H1 (cell line): ENCODE results near the gene GNG14. TPM values are rescaled to one million over a fixed set of nuclear protein-coding genes. Genes with fewer than 3 reads are reported as not detected.

Source experiments
- CTCF ChIA-PET: fragments of 300-600 bp; sonication (Branson Sonifier 250); formaldehyde crosslinking; loops from one replicate; lab custom pipeline; 2021; ENCODE audit not compliant: partially characterized antibody; lab: Charles Lee
- POLR2A ChIA-PET: fragments of 300-600 bp; sonication (Branson Sonifier 250); formaldehyde crosslinking; loops from one replicate; lab custom pipeline; 2021; ENCODE audit warnings: inconsistent platforms; ENCODE audit not compliant: partially characterized antibody; lab: Charles Lee
- DNase-seq, 2 experiments: peaks; one replicate each; pipeline versions ENCODE4 v3.0.0 to v3.0.0-alpha.2; 2010 to 2022; ENCODE audit warnings: low spot score in 2 of 2, low read depth in 1 of 2, mixed read lengths in 1 of 2
- FAIRE-seq: peaks from 2 replicates; lab custom pipeline; 2011; peaks lifted over from hg19 to GRCh38; lab: Jason Lieb, UNC
- H2AFZ ChIP-seq: 2 replicates; pipeline ENCODE4 v1.8.1; 2012; ENCODE audit warnings: low read length, inconsistent platforms
- H2AK5ac ChIP-seq: 2 replicates; pipeline ENCODE4 v1.6.1; 2013; ENCODE audit warnings: low read depth, low read length
- H2BK120ac ChIP-seq: replicated peaks from 2 replicates; pipeline ENCODE3; 2013; ENCODE audit warnings: low read depth, low read length, inconsistent platforms
- H2BK12ac ChIP-seq: 2 replicates; pipeline ENCODE4 v1.6.1; 2013; ENCODE audit warnings: low read depth, low read length
- H2BK15ac ChIP-seq: 2 replicates; pipeline ENCODE4 v1.6.1; 2013; ENCODE audit warnings: low read length
- H2BK20ac ChIP-seq: 2 replicates; pipeline ENCODE4 v1.6.1; 2013; ENCODE audit warnings: low read length
- H2BK5ac ChIP-seq: 2 replicates; pipeline ENCODE4 v1.6.1; 2013; ENCODE audit warnings: low read depth, low read length
- H3K14ac ChIP-seq: 2 replicates; pipeline ENCODE4 v1.6.1; 2013; ENCODE audit warnings: inconsistent platforms; ENCODE audit not compliant: insufficient read length
- H3K18ac ChIP-seq: 2 replicates; pipeline ENCODE4 v1.6.1; 2013; ENCODE audit warnings: low read length; ENCODE audit errors: extremely low read depth
- H3K23ac ChIP-seq: 2 replicates; pipeline ENCODE4 v1.6.1; 2013; ENCODE audit warnings: inconsistent platforms; ENCODE audit not compliant: insufficient read length
- H3K23me2 ChIP-seq: 2 replicates; pipeline ENCODE4 v1.6.1; 2013; ENCODE audit warnings: low read depth, low read length
- H3K27ac ChIP-seq: 2 replicates; pipeline ENCODE4 v1.6.1; 2011; ENCODE audit warnings: low read depth, low read length, inconsistent platforms
- H3K27me3 ChIP-seq, 4 experiments: replicated peaks in 1 of 4; 1 replicate in 1 of 4; 2 replicates in 3 of 4; pipeline versions ENCODE4 v1.6.1 to v1.8.1; 2011 to 2013; ENCODE audit warnings: low read length in 3 of 4, mild to moderate bottlenecking in 3 of 4, inconsistent platforms in 2 of 4, mixed read lengths in 2 of 4, moderate library complexity in 1 of 4; ENCODE audit not compliant: control insufficient read depth in 3 of 4, insufficient read depth in 3 of 4; ENCODE audit errors: extremely low read depth in 1 of 4
- H3K36me3 ChIP-seq, 4 experiments: 2 replicates each; pipeline versions ENCODE4 v1.6.1 to v1.8.1; 2011 to 2013; ENCODE audit warnings: mild to moderate bottlenecking in 4 of 4, low read length in 3 of 4, moderate library complexity in 2 of 4, control low read depth in 1 of 4, inconsistent platforms in 1 of 4; ENCODE audit not compliant: insufficient read depth in 4 of 4, control insufficient read depth in 2 of 4
- H3K4ac ChIP-seq: replicated peaks from 2 replicates; pipeline ENCODE3; 2013; ENCODE audit warnings: low read length, low read depth, mixed read lengths, inconsistent platforms; ENCODE audit not compliant: insufficient read length
- H3K4me1 ChIP-seq, 4 experiments: replicated peaks in 1 of 4; 1 replicate in 1 of 4; 2 replicates in 3 of 4; pipeline versions ENCODE4 v1.6.1 to v1.8.1; 2011 to 2013; ENCODE audit warnings: low read length in 3 of 4, inconsistent platforms in 2 of 4, mixed read lengths in 1 of 4; ENCODE audit not compliant: insufficient read depth in 4 of 4, control insufficient read depth in 3 of 4
- H3K4me2 ChIP-seq, 2 experiments: 2 replicates each; pipeline versions ENCODE4 v1.6.1 to v1.8.1; 2011 to 2013; ENCODE audit warnings: low read depth in 2 of 2, low read length in 2 of 2, control low read depth in 1 of 2, inconsistent platforms in 1 of 2, mild to moderate bottlenecking in 1 of 2; ENCODE audit not compliant: insufficient read depth in 1 of 2
- H3K4me3 ChIP-seq, 4 experiments: fragments of 200-600, 300-600 bp in 1 of 4; sonication (generic), shearing (Covaris generic), sonication (Bioruptor Twin) in 1 of 4; 2 replicates each; pipeline versions ENCODE4 v1.5.1 to v1.8.1; 2011 to 2016; ENCODE audit warnings: low read length in 4 of 4, low read depth in 3 of 4, control low read depth in 2 of 4, inconsistent platforms in 2 of 4, mild to moderate bottlenecking in 2 of 4, mixed read lengths in 1 of 4, moderate library complexity in 1 of 4; ENCODE audit not compliant: insufficient read depth in 2 of 4; ENCODE audit errors: extremely low read depth in 1 of 4
- H3K56ac ChIP-seq: replicated peaks from 2 replicates; pipeline ENCODE3; 2013; ENCODE audit warnings: low read depth, mild to moderate bottlenecking, mixed read lengths, low read length, inconsistent platforms; ENCODE audit not compliant: insufficient read length
- H3K79me1 ChIP-seq: 2 replicates; pipeline ENCODE4 v1.6.1; 2013; ENCODE audit warnings: low read depth, low read length, control low read depth
- H3K79me2 ChIP-seq, 2 experiments: 2 replicates each; pipeline versions ENCODE4 v1.6.1 to v1.8.1; 2012 to 2013; ENCODE audit warnings: low read length in 2 of 2, mild to moderate bottlenecking in 2 of 2, inconsistent platforms in 1 of 2; ENCODE audit not compliant: insufficient read depth in 2 of 2, control insufficient read depth in 1 of 2
- H3K9ac ChIP-seq, 4 experiments: replicated peaks in 1 of 4; 1 replicate in 1 of 4; 2 replicates in 3 of 4; pipeline versions ENCODE4 v1.6.1 to v1.8.1; 2011 to 2013; ENCODE audit warnings: low read depth in 3 of 4, low read length in 3 of 4, control low read depth in 2 of 4, mild to moderate bottlenecking in 2 of 4, moderate library complexity in 2 of 4, inconsistent platforms in 1 of 4; ENCODE audit errors: extremely low read depth in 1 of 4
- H3K9me3 ChIP-seq, 2 experiments: 2 replicates each; pipeline versions ENCODE4 v1.6.1 to v1.8.1; 2012 to 2013; ENCODE audit warnings: mild to moderate bottlenecking in 2 of 2, moderate library complexity in 2 of 2, control low read depth in 1 of 2, inconsistent platforms in 1 of 2, low read depth in 1 of 2, low read length in 1 of 2, mixed read lengths in 1 of 2; ENCODE audit not compliant: insufficient read depth in 2 of 2
- H4K20me1 ChIP-seq, 2 experiments: replicated peaks in 1 of 2; 2 replicates each; pipeline versions ENCODE3 to v1.8.1; 2011 to 2013; ENCODE audit warnings: inconsistent platforms in 2 of 2, low read length in 2 of 2, mild to moderate bottlenecking in 1 of 2; ENCODE audit not compliant: insufficient read depth in 2 of 2, control insufficient read depth in 1 of 2
- H4K5ac ChIP-seq: 2 replicates; pipeline ENCODE4 v1.6.1; 2013; ENCODE audit warnings: low read length, low read depth, mixed read lengths, inconsistent platforms; ENCODE audit not compliant: insufficient read length
- H4K8ac ChIP-seq: 2 replicates; pipeline ENCODE4 v1.8.0; 2013; ENCODE audit warnings: mild to moderate bottlenecking, moderate library complexity, low read length, inconsistent platforms; ENCODE audit not compliant: insufficient read depth; ENCODE audit errors: extremely low read depth
- H4K91ac ChIP-seq: replicated peaks from 2 replicates; pipeline ENCODE3; 2013; ENCODE audit warnings: low read length, mixed read lengths, inconsistent platforms; ENCODE audit not compliant: insufficient read length
- BRCA1 ChIP-seq: IDR thresholded peaks from 2 replicates; pipeline ENCODE4 v1.6.1; 2012; ENCODE audit warnings: low read depth, low read length, improper control_type of control experiment
- POLR2A ChIP-seq, 2 experiments: IDR thresholded peaks; 1 replicate in 1 of 2; 2 replicates in 1 of 2; pipeline ENCODE4 v1.6.1; 2011; ENCODE audit warnings: low read depth in 2 of 2, low read length in 2 of 2, mild to moderate bottlenecking in 2 of 2; ENCODE audit errors: control extremely low read depth in 1 of 2
- WGBS, 2 experiments: shearing (Covaris generic) in 1 of 2; methylation state at CpG; one replicate each; pipeline versions ENCODE4 v1.1.6 to v1.1.7; 2013 to 2015; ENCODE audit warnings: low lambda C conversion rate in 2 of 2, mixed read lengths in 2 of 2, inconsistent platforms in 1 of 2, low coverage in 1 of 2, missing lambda C conversion rate in 1 of 2; ENCODE audit not compliant: insufficient replicate concordance in 2 of 2, insufficient coverage in 1 of 2, insufficient read length in 1 of 2; ENCODE audit errors: extremely low coverage in 1 of 2, missing lambda C conversion rate in 1 of 2; 5-methylcytosine and 5-hydroxymethylcytosine counted together
- polyA plus RNA-seq, 7 experiments: library from polyadenylated mRNA; depleted of rRNA in 3 of 7; stranded (reverse) in 5 of 7; unstranded in 2 of 7; fragments of >200 nt in 5 of 7; fragments of 200-250 nt in 2 of 7; gene quantifications; 1 replicate in 5 of 7; 2 replicates in 1 of 7; 4 replicates in 1 of 7; pipeline versions ENCODE4 v1.2.1 to v1.2.3, GENCODE V29; 2011 to 2013; ENCODE audit warnings: missing spikeins in 2 of 7, mixed read lengths in 2 of 7
- total RNA-seq: library from RNA; stranded (reverse); fragmentation: NEBNext Ultra II Directional; extraction: Animal tissue kit (Norgen Biotek cat#: 25700); gene quantifications from 2 replicates; pipeline ENCODE4 v1.2.1, GENCODE V29; 2021

Gene GNG14
- total and polyA plus RNA-seq, 2 of the 8 experiments (the other 6 are each of a cell fraction or from before 2014, with no cell fraction given): not detected

- no peak overlapping the region for H3K14ac ChIP-seq
- H3K4me1 ChIP-seq: no peaks in the 10 kb centered on the region; a peak in 1 of 7 replicates
- H2AK5ac ChIP-seq: no peak overlapping the region
- CTCF ChIA-PET: interaction anchor here (2.3 to 3.5 kb wide), 2 partner anchors 10 to 18 kb away, joined by 8 to 20 read pairs; no protein-coding TSS in a partner anchor
- H3K79me1 ChIP-seq: peaks cover 9% of the 10 kb centered on the region; the same call in 1 of the 2 replicates
- no peak overlapping the region for H2BK12ac ChIP-seq
- no peaks in the 10 kb centered on the region for H3K27me3 ChIP-seq
- peaks cover 36 to 57% (median 52%) of the 10 kb centered on the region in 4 experiments for H3K36me3 ChIP-seq
- H3K27ac ChIP-seq: no peak overlapping the region
- H2AFZ ChIP-seq: no peak overlapping the region
- H4K8ac ChIP-seq: no peak overlapping the region
- H3K4ac ChIP-seq: no peak overlapping the region
- H2BK5ac ChIP-seq: no peak overlapping the region
- no peak overlapping the region for H2BK15ac ChIP-seq
- H3K23me2 ChIP-seq: 0 out of 2 replicates have a peak, but pooled peaks cover under 1% of the 10 kb centered on the region
- no peak for DNase-seq
- TF ChIP-seq POLR2A (IDR thresholded peaks at IDR 0.05; ENCODE audit: control extremely low read depth in 1 of 2, low read depth in 2 of 2, low read length in 2 of 2) (0 out of 3 replicates have a peak, but pooled peaks of 1 of the 2 experiments have one; percentile 18), BRCA1 (no peak)
- 96% methylated on average over 9 of the region's 10 CpGs; no CpG with 5 or more reads in 1 of the 2 experiments for WGBS, 2 experiments
- H3K9me3 ChIP-seq: no peaks in the 10 kb centered on the region; a peak in 1 of 4 replicates
- H3K4me3 ChIP-seq: no peak overlapping the region
- no peak for FAIRE-seq
- no peak overlapping the region for H4K5ac ChIP-seq
- H3K56ac ChIP-seq: no peak overlapping the region
- peaks cover 0 to 12% of the 10 kb centered on the region in 2 experiments; a peak in 2 of 4 replicates for H3K79me2 ChIP-seq
- no peak overlapping the region for H2BK120ac ChIP-seq
- H3K9ac ChIP-seq: no peak overlapping the region
- no peak overlapping the region for H4K91ac ChIP-seq
- H2BK20ac ChIP-seq: no peak overlapping the region
- POLR2A ChIA-PET: interaction anchor here (0.9 to 4.4 kb wide), 4 partner anchors 9 to 51 kb away, joined by 3 to 31 read pairs (median 4); partner anchors contain the start of genes MAN2B1 and WDR83
- H3K4me2 ChIP-seq: no peak overlapping the region
- H3K18ac ChIP-seq: no peak overlapping the region
- H3K23ac ChIP-seq: no peak overlapping the region
- peaks cover 3 to 23% of the 10 kb centered on the region in 2 experiments for H4K20me1 ChIP-seq
These were observed 12.4 kb upstream of the GNG14 start for GRCh38 chr19:12675399-12675798.
